HepG2 (cell line): ENCODE measurements around the gene P2RY2. TPM values are rescaled to one million over a fixed set of nuclear protein-coding genes. Genes with fewer than 3 reads are reported as not detected.

ENCODE experiments used
- ATAC-seq: fragments of 200-7000 bp; cut with Tn5 transposase; 3 replicates; pipeline ENCODE4 v1.9.1; 2020; ENCODE audit warnings: mild to moderate bottlenecking, moderate library complexity
- BruUV-seq: library from RNA; stranded (reverse); fragments of 400-500 nt; replicated peaks from 2 replicates; lab custom pipeline; 2021; lab: Mats Ljungman, UMichigan
- CTCF ChIA-PET: fragments of 300-600 bp; formaldehyde crosslinking; extraction: SDS; loops from one replicate; lab custom pipeline; 2021; ENCODE audit warnings: low total read pairs, inconsistent platforms, low intra/inter-chr PET ratio; lab: Yijun Ruan, JAX
- POLR2A ChIA-PET: fragments of 350-600 bp; sonication (Branson Sonifier 250); formaldehyde crosslinking; loops from one replicate; lab custom pipeline; 2020; ENCODE audit warnings: antibody characterized with exemption, inconsistent platforms; lab: Yijun Ruan, JAX
- DNase-seq: peaks from one replicate; pipeline ENCODE4 v3.0.0-alpha.2; 2015; ENCODE audit warnings: low spot score
- FAIRE-seq: peaks from 3 replicates; lab custom pipeline; 2011; peaks lifted over from hg19 to GRCh38; lab: Jason Lieb, UNC
- H2AFZ ChIP-seq: one replicate; pipeline ENCODE4 v1.6.1; 2011; ENCODE audit warnings: low read length, inconsistent platforms
- H3K27ac ChIP-seq: fragments of 300-600 bp; 3 replicates; pipeline ENCODE4 v1.8.0; 2011; ENCODE audit warnings: mixed run types, mild to moderate bottlenecking, mixed read lengths, low read length, inconsistent platforms; ENCODE audit not compliant: insufficient read depth; ENCODE audit errors: extremely low read length
- H3K27me3 ChIP-seq, 2 experiments: fragments of 200-600 bp in 1 of 2; 2 replicates in 1 of 2; 3 replicates in 1 of 2; pipeline versions ENCODE4 v1.6.0 to v1.8.0; 2011; ENCODE audit warnings: low read length in 2 of 2, mild to moderate bottlenecking in 2 of 2, moderate library complexity in 2 of 2, inconsistent platforms in 1 of 2; ENCODE audit not compliant: insufficient read depth in 2 of 2, control insufficient read depth in 1 of 2
- H3K36me3 ChIP-seq, 2 experiments: fragments of 200-600 bp in 1 of 2; replicated peaks in 1 of 2; 2 replicates in 1 of 2; 3 replicates in 1 of 2; pipeline versions ENCODE4 v1.5.1 to v1.8.0; 2011; ENCODE audit warnings: low read length in 2 of 2, inconsistent platforms in 1 of 2; ENCODE audit not compliant: insufficient read depth in 2 of 2, control insufficient read depth in 1 of 2
- H3K4me1 ChIP-seq: 2 replicates; pipeline ENCODE4 v1.5.1; 2012; ENCODE audit warnings: low read length, inconsistent platforms; ENCODE audit not compliant: insufficient read depth
- H3K4me2 ChIP-seq: 2 replicates; pipeline ENCODE4 v1.6.0; 2011; ENCODE audit warnings: low read depth, low read length, inconsistent platforms
- H3K4me3 ChIP-seq, 3 experiments: fragments of 200-600 bp in 1 of 3; sonication (generic), shearing (Covaris generic) in 1 of 3; replicated peaks in 1 of 3; 2 replicates each; pipeline ENCODE4 v1.5.1; 2011 to 2016; ENCODE audit warnings: low read length in 3 of 3, inconsistent platforms in 2 of 3, low read depth in 2 of 3, mild to moderate bottlenecking in 2 of 3, control low read depth in 1 of 3, mixed read lengths in 1 of 3; ENCODE audit not compliant: insufficient read depth in 1 of 3
- H3K79me2 ChIP-seq: one replicate; pipeline ENCODE4 v1.6.1; 2011; ENCODE audit warnings: low read length, inconsistent platforms; ENCODE audit not compliant: insufficient read depth
- H3K9ac ChIP-seq: 2 replicates; pipeline ENCODE4 v1.6.0; 2011; ENCODE audit warnings: mild to moderate bottlenecking, low read depth, low read length, inconsistent platforms; ENCODE audit not compliant: insufficient read depth
- H3K9me3 ChIP-seq: 2 replicates; pipeline ENCODE4 v1.5.1; 2012; ENCODE audit warnings: mild to moderate bottlenecking, low read length
- H4K20me1 ChIP-seq: 2 replicates; pipeline ENCODE4 v1.6.0; 2011; ENCODE audit warnings: inconsistent platforms, mild to moderate bottlenecking, low read length, moderate library complexity; ENCODE audit not compliant: insufficient read depth
- BORCS8-MEF2B ChIP-seq: sonication (generic); formaldehyde crosslinking; IDR thresholded peaks from 2 replicates; pipeline ENCODE4 v1.8.0; 2022; ENCODE audit warnings: mild to moderate bottlenecking, missing genetic modification reagents
- CBFB ChIP-seq: sonication (generic); formaldehyde crosslinking; IDR thresholded peaks from 2 replicates; pipeline ENCODE4 v1.4.0; 2020; ENCODE audit warnings: missing genetic modification reagents
- RARA ChIP-seq: IDR thresholded peaks from 2 replicates; pipeline ENCODE4 v1.6.1; 2016; ENCODE audit warnings: missing genetic modification reagents, missing compliant biosample characterization
- SMARCE1 ChIP-seq: fragments of 450-650 bp; IDR thresholded peaks from 2 replicates; pipeline ENCODE4 v1.6.1; 2017; ENCODE audit warnings: borderline replicate concordance
- SRY ChIP-seq: sonication (generic); formaldehyde crosslinking; IDR thresholded peaks from 2 replicates; pipeline ENCODE4 v1.8.0; 2022; ENCODE audit warnings: mild to moderate bottlenecking, missing genetic modification reagents
- TBL1XR1 ChIP-seq: fragments of 150-350 bp; IDR thresholded peaks from 2 replicates; pipeline ENCODE4 v1.6.1; 2014; ENCODE audit warnings: borderline replicate concordance, low read length; ENCODE audit not compliant: partially characterized antibody
- ZC3H4 ChIP-seq: sonication (generic); formaldehyde crosslinking; IDR thresholded peaks from 2 replicates; pipeline ENCODE4 v1.4.0; 2020; ENCODE audit warnings: missing genetic modification reagents, borderline replicate concordance
- ZNF724P ChIP-seq: sonication (generic); formaldehyde crosslinking; IDR thresholded peaks from 2 replicates; pipeline ENCODE4 v1.8.0; 2022; ENCODE audit warnings: missing genetic modification reagents, borderline replicate concordance
- WGBS: methylation state at CpG from one replicate; pipeline ENCODE4 v1.1.6; 2017; ENCODE audit warnings: low lambda C conversion rate; 5-methylcytosine and 5-hydroxymethylcytosine counted together
- in situ Hi-C: cut with HindIII; loops from 2 replicates; pipeline ENCODE4 v1.10.0; 2017; ENCODE audit warnings: low pct_unique_long_range_greater_than_20kb; ENCODE audit not compliant: extremely low pct_ligation_motif_present
- intact Hi-C: fragments of 100-400 bp; cut with micrococcal nuclease; formaldehyde crosslinking; loops from one replicate; pipeline ENCODE4 v1.10.0; 2022; ENCODE audit not compliant: unreplicated experiment
- polyA plus RNA-seq, 8 experiments: library from polyadenylated mRNA; depleted of rRNA in 3 of 8; stranded (reverse) in 7 of 8; unstranded in 1 of 8; fragments of >200 nt; fragmentation: Illumina TruSeq in 4 of 8; extraction: Trizol in 4 of 8; gene quantifications; 2 replicates each; pipeline versions ENCODE4 v1.2.1 to v1.2.3, GENCODE V29; 2011 to 2016; ENCODE audit warnings: low read depth in 4 of 8, missing spikeins in 1 of 8, mixed read lengths in 1 of 8; ENCODE audit not compliant: insufficient read depth in 1 of 8
- total RNA-seq, 5 experiments: library from RNA; depleted of rRNA; stranded (reverse); fragments of >200 nt; fragmentation: Illumina TruSeq; extraction: Trizol; gene quantifications; 2 replicates each; pipeline ENCODE4 v1.2.3, GENCODE V29; 2016; ENCODE audit warnings: low read depth in 1 of 5
- TF ChIP-seq, protein P1 (sequence below): IDR thresholded peaks from 2 replicates; pipeline ENCODE4 v1.6.1; 2016; ENCODE audit warnings: mild to moderate bottlenecking
- TF ChIP-seq, protein P2 (sequence below): sonication (generic); formaldehyde crosslinking; IDR thresholded peaks from 2 replicates; pipeline ENCODE4 v1.4.0; 2020; ENCODE audit warnings: missing genetic modification reagents; ENCODE audit errors: not compliant biosample characterization
- TF ChIP-seq, protein P3 (sequence below): sonication (generic); formaldehyde crosslinking; IDR thresholded peaks from 2 replicates; pipeline ENCODE4 v1.9.0; 2021; ENCODE audit warnings: missing genetic modification reagents, borderline replicate concordance
- TF ChIP-seq, protein P4 (sequence below): sonication (generic); formaldehyde crosslinking; IDR thresholded peaks from 2 replicates; pipeline ENCODE4 v1.5.1; 2020; ENCODE audit warnings: missing genetic modification reagents, mild to moderate bottlenecking, borderline replicate concordance
- TF ChIP-seq, protein P5 (sequence below): sonication (generic); formaldehyde crosslinking; IDR thresholded peaks from 2 replicates; pipeline ENCODE4 v1.4.0; 2020; ENCODE audit warnings: missing genetic modification reagents, low read depth, mild to moderate bottlenecking, borderline replicate concordance
- TF ChIP-seq, protein P6 (sequence below): sonication (generic); formaldehyde crosslinking; IDR thresholded peaks from 2 replicates; pipeline ENCODE4 v1.5.0; 2020; ENCODE audit warnings: mild to moderate bottlenecking, missing genetic modification reagents

Gene P2RY2
- total and polyA plus RNA-seq, 2 of the 13 experiments (the other 11 are each of a cell fraction or from before 2014, with no cell fraction given): 0.95 to 3.1 TPM

DNA sequence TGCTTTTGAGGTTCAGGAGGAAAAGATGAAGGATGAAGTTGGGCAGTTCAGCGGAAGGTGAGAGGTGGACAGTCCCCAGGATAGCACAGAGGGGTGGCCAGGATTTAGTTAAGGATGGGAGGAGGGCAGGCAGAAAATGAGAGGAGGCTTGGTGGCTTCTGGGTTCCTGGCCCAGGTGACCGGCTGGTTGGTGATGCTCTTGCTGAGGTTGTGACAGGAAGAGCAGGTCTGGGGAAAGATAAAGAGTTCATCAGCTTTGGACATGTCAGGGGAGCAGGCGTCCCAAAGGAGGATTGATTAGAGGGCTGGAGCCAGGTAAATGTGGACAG lies 27.6 kb upstream of the P2RY2 start:
- BruUV-seq: no TSS peak
- H3K4me1 ChIP-seq: peaks cover 21% of the 10 kb centered on the region
- CTCF ChIA-PET: no interaction called here
- TF ChIP-seq TBL1XR1 (no peak), SMARCE1 (no peak), RARA (CRISPR knock-in tag) (no peak), ZNF724P (CRISPR knock-in tag) (no peak), CBFB (CRISPR knock-in tag) (no peak), SRY (CRISPR knock-in tag) (no peak), BORCS8-MEF2B (no peak), ZC3H4 (CRISPR knock-in tag) (no peak)
- TF ChIP-seq, protein P1, sequence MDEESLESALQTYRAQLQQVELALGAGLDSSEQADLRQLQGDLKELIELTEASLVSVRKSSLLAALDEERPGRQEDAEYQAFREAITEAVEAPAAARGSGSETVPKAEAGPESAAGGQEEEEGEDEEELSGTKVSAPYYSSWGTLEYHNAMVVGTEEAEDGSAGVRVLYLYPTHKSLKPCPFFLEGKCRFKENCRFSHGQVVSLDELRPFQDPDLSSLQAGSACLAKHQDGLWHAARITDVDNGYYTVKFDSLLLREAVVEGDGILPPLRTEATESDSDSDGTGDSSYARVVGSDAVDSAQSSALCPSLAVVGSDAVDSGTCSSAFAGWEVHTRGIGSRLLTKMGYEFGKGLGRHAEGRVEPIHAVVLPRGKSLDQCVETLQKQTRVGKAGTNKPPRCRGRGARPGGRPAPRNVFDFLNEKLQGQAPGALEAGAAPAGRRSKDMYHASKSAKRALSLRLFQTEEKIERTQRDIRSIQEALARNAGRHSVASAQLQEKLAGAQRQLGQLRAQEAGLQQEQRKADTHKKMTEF (CRISPR knock-in tag): no peak
- TF ChIP-seq, protein P2, sequence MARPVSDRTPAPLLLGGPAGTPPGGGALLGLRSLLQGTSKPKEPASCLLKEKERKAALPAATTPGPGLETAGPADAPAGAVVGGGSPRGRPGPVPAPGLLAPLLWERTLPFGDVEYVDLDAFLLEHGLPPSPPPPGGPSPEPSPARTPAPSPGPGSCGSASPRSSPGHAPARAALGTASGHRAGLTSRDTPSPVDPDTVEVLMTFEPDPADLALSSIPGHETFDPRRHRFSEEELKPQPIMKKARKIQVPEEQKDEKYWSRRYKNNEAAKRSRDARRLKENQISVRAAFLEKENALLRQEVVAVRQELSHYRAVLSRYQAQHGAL (CRISPR knock-in tag): no peak
- TF ChIP-seq, protein P3, sequence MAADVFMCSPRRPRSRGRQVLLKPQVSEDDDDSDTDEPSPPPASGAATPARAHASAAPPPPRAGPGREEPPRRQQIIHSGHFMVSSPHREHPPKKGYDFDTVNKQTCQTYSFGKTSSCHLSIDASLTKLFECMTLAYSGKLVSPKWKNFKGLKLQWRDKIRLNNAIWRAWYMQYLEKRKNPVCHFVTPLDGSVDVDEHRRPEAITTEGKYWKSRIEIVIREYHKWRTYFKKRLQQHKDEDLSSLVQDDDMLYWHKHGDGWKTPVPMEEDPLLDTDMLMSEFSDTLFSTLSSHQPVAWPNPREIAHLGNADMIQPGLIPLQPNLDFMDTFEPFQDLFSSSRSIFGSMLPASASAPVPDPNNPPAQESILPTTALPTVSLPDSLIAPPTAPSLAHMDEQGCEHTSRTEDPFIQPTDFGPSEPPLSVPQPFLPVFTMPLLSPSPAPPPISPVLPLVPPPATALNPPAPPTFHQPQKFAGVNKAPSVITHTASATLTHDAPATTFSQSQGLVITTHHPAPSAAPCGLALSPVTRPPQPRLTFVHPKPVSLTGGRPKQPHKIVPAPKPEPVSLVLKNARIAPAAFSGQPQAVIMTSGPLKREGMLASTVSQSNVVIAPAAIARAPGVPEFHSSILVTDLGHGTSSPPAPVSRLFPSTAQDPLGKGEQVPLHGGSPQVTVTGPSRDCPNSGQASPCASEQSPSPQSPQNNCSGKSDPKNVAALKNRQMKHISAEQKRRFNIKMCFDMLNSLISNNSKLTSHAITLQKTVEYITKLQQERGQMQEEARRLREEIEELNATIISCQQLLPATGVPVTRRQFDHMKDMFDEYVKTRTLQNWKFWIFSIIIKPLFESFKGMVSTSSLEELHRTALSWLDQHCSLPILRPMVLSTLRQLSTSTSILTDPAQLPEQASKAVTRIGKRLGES (CRISPR knock-in tag): no peak
- TF ChIP-seq, protein P4, sequence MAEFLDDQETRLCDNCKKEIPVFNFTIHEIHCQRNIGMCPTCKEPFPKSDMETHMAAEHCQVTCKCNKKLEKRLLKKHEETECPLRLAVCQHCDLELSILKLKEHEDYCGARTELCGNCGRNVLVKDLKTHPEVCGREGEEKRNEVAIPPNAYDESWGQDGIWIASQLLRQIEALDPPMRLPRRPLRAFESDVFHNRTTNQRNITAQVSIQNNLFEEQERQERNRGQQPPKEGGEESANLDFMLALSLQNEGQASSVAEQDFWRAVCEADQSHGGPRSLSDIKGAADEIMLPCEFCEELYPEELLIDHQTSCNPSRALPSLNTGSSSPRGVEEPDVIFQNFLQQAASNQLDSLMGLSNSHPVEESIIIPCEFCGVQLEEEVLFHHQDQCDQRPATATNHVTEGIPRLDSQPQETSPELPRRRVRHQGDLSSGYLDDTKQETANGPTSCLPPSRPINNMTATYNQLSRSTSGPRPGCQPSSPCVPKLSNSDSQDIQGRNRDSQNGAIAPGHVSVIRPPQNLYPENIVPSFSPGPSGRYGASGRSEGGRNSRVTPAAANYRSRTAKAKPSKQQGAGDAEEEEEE (CRISPR knock-in tag): no peak
- TF ChIP-seq, protein P5, sequence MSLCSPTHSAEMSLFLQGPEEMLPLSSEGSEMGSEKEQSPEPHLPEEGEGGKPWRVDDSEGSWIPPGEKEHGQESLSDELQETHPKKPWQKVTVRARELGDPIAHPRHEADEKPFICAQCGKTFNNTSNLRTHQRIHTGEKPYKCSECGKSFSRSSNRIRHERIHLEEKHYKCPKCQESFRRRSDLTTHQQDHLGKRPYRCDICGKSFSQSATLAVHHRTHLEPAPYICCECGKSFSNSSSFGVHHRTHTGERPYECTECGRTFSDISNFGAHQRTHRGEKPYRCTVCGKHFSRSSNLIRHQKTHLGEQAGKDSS (CRISPR knock-in tag): no peak
- TF ChIP-seq, protein P6, sequence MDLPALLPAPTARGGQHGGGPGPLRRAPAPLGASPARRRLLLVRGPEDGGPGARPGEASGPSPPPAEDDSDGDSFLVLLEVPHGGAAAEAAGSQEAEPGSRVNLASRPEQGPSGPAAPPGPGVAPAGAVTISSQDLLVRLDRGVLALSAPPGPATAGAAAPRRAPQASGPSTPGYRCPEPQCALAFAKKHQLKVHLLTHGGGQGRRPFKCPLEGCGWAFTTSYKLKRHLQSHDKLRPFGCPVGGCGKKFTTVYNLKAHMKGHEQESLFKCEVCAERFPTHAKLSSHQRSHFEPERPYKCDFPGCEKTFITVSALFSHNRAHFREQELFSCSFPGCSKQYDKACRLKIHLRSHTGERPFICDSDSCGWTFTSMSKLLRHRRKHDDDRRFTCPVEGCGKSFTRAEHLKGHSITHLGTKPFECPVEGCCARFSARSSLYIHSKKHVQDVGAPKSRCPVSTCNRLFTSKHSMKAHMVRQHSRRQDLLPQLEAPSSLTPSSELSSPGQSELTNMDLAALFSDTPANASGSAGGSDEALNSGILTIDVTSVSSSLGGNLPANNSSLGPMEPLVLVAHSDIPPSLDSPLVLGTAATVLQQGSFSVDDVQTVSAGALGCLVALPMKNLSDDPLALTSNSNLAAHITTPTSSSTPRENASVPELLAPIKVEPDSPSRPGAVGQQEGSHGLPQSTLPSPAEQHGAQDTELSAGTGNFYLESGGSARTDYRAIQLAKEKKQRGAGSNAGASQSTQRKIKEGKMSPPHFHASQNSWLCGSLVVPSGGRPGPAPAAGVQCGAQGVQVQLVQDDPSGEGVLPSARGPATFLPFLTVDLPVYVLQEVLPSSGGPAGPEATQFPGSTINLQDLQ (CRISPR knock-in tag): no peak

More for the DNA sequence above, 27.6 kb upstream of the P2RY2 start:
- peaks cover 10 to 59% of the 10 kb centered on the region in 2 experiments; a peak in 3 of 5 replicates for H3K27me3 ChIP-seq
- no peak for DNase-seq
- no peaks in the 10 kb centered on the region for H3K36me3 ChIP-seq
- POLR2A ChIA-PET: no interaction called here
- in situ Hi-C loops: no loop called here
- H4K20me1 ChIP-seq: no peaks in the 10 kb centered on the region
- H3K79me2 ChIP-seq: no peaks in the 10 kb centered on the region
- no peak for FAIRE-seq
- H3K4me3 ChIP-seq: no peak overlapping the region
- H3K4me2 ChIP-seq: no peak overlapping the region
- H3K27ac ChIP-seq: no peak overlapping the region
- WGBS: 58% methylated on average over 3 of the region's 3 CpGs
- no peaks in the 10 kb centered on the region for H3K9me3 ChIP-seq
- H3K9ac ChIP-seq: no peak overlapping the region
- ATAC-seq: no peak
- intact Hi-C loops: no loop called here
- H2AFZ ChIP-seq: no peak overlapping the region
